Skeletal muscle satellite cell (primary cell): ENCODE results near the gene NPR1. TPM values are rescaled to one million over a fixed set of nuclear protein-coding genes. Genes with fewer than 3 reads are reported as not detected.

Source experiments
- H3K27me3 ChIP-seq: 2 replicates; pipeline ENCODE4 v1.7.0; 2013; ENCODE audit warnings: low read length; ENCODE audit not compliant: control insufficient read depth, insufficient read depth
- H3K36me3 ChIP-seq: 2 replicates; pipeline ENCODE4 v1.7.0; 2013; ENCODE audit warnings: mild to moderate bottlenecking, control low read depth, low read length; ENCODE audit not compliant: insufficient read depth
- H3K4me1 ChIP-seq: 2 replicates; pipeline ENCODE4 v1.7.0; 2013; ENCODE audit warnings: low read length; ENCODE audit not compliant: control insufficient read depth, insufficient read depth
- H3K4me2 ChIP-seq: 2 replicates; pipeline ENCODE4 v1.7.0; 2013; ENCODE audit warnings: mild to moderate bottlenecking, low read length
- H3K4me3 ChIP-seq: 2 replicates; pipeline ENCODE4 v1.7.0; 2013; ENCODE audit warnings: low read length
- H3K9ac ChIP-seq: 2 replicates; pipeline ENCODE4 v1.7.0; 2013; ENCODE audit warnings: mild to moderate bottlenecking, low read depth, low read length, moderate library complexity
- H3K9me3 ChIP-seq: replicated peaks from 2 replicates; pipeline ENCODE4 v1.7.0; 2013; ENCODE audit warnings: mild to moderate bottlenecking, control low read depth, low read length
- small RNA-seq: library from RNA; depleted of rRNA; stranded (forward); fragments of <200 nt; gene quantifications from one replicate; pipeline ENCODE3, GENCODE V24; 2012

The NPR1 gene

GRCh38 chr1:153734396-153735089 lies 56.1 kb downstream of the NPR1 start:
- H3K36me3 ChIP-seq, result no peaks in the 10 kb centered on the region
- no peaks in the 10 kb centered on the region for H3K27me3 ChIP-seq
- H3K4me3 ChIP-seq, result no peak overlapping the region
- H3K9me3 ChIP-seq, result no peaks in the 10 kb centered on the region
- H3K4me2 ChIP-seq, result no peak overlapping the region
- H3K4me1 ChIP-seq, result peaks cover 3% of the 10 kb centered on the region
- H3K9ac ChIP-seq, result no peak overlapping the region

- no peaks in the 10 kb centered on the region for H3K9me3 ChIP-seq
- H3K4me3 ChIP-seq, result no peak overlapping the region
- H3K4me1 ChIP-seq, result no peaks in the 10 kb centered on the region
- no peaks in the 10 kb centered on the region for H3K27me3 ChIP-seq
- H3K4me2 ChIP-seq, result no peak overlapping the region
- no peak overlapping the region for H3K9ac ChIP-seq
- no peaks in the 10 kb centered on the region for H3K36me3 ChIP-seq
Observed at GRCh38 chr1:153735090-153735420, 56.6 kb downstream of the NPR1 start.

DNA sequence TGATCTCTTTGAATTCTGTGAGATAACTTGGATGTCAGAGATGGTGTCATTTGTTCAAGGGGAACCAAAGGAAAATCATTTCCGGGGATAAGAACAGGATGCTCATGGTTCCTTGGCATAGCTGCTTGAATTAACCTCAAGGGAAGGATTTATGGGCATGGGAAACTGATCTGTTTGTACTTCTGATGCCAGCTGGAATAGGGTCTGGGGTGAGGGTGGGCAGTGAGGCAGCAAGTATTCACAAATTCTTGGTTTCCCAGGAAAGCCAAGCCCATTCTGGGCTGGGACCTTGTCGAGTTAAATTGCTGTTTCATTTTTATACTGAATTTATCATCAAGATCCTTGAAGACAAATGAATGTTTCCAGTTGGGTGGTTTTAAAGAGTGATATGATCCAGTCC lies 63.5 kb downstream of the NPR1 start:
- peaks cover 10% of the 10 kb centered on the region for H3K4me1 ChIP-seq
- no peak overlapping the region for H3K4me2 ChIP-seq
- no peaks in the 10 kb centered on the region for H3K27me3 ChIP-seq
- H3K9me3 ChIP-seq, result no peaks in the 10 kb centered on the region
- no peak overlapping the region for H3K4me3 ChIP-seq
- peaks cover 51% of the 10 kb centered on the region for H3K36me3 ChIP-seq
- H3K9ac ChIP-seq, result no peak overlapping the region

DNA sequence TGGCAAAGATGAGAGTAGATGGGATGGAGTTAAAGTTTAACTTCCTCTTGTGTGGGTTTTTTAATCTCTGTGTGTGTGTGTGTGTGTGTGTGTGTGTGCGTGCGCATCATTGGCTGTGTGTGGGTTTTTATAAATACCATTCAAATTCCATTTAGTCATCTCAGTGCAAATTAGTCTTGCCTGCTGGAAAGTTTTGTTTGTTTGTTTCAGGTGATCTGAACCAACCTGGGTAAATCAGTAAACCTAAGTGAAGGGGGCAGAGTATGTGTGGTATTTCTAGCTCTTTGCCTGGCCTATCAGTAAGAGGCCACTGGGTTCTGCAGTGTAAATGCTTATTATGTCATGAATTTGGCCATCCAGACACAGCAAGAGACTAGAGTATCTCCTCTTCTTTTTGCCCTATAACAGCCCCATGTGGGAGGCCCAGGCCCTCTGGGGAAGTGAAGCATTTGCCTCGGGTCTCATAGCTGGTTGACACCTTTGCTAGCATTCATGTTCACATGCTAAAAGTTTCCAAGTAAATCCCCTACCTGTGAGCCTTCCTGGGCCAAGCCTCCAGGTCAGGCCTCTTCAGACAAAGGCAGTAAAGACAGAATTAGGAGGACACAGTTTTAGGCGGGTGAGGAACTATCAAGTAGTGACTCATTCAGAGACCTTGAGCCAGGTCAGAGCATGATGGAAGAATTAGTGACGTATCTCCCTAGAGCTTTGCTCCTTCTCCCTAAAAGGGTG lies 64.1 kb downstream of the NPR1 start:
- H3K4me2 ChIP-seq, result no peak overlapping the region
- H3K9ac ChIP-seq, result no peak overlapping the region
- no peaks in the 10 kb centered on the region for H3K27me3 ChIP-seq
- H3K9me3 ChIP-seq, result no peaks in the 10 kb centered on the region
- peaks cover 10% of the 10 kb centered on the region for H3K4me1 ChIP-seq
- H3K36me3 ChIP-seq, result peaks cover 57% of the 10 kb centered on the region
- no peak overlapping the region for H3K4me3 ChIP-seq

Small RNA genes lying within 50 kb of the gene (small RNA-seq; reads per million reads assigned to genes)
- gene MIR8083 (not detected), gene RF00019 (not detected), gene RN7SL372P (not detected)
